Tibial nerve (tissue), 4 donors: ENCODE data around the gene ZNF778. TPM values are rescaled to one million over a fixed set of nuclear protein-coding genes. Genes with fewer than 3 reads are reported as not detected.

Experiments
- DNase-seq, 2 donors: peaks; one replicate each; pipeline ENCODE4 v3.0.0-alpha.2; 2019; ENCODE audit warnings: low spot score in 2 of 2
- H3K27ac ChIP-seq, 4 donors: fragments of 200-600 bp; sonication (generic) in 3 of 4; one replicate each; pipeline ENCODE4 v1.5.1; 2017 to 2019; ENCODE audit warnings: mild to moderate bottlenecking in 1 of 4
- H3K27me3 ChIP-seq, 2 donors: fragments of 200-600 bp; sonication (generic) in 1 of 2; one replicate each; pipeline versions ENCODE4 v1.5.1 to v1.6.0; 2017 to 2019
- H3K36me3 ChIP-seq, 3 donors: fragments of 200-600 bp; sonication (generic); one replicate each; pipeline ENCODE4 v1.5.1; 2018 to 2019
- H3K4me1 ChIP-seq, 4 donors: fragments of 200-600 bp; sonication (generic) in 3 of 4; one replicate each; pipeline ENCODE4 v1.5.1; 2017 to 2019
- H3K4me3 ChIP-seq, 4 donors: fragments of 200-600 bp; sonication (generic) in 3 of 4; one replicate each; pipeline ENCODE4 v1.5.1; 2017 to 2019; ENCODE audit warnings: mild to moderate bottlenecking in 1 of 4, moderate library complexity in 1 of 4
- H3K9me3 ChIP-seq, 4 donors: fragments of 200-600 bp; sonication (generic) in 3 of 4; one replicate each; pipeline ENCODE4 v1.5.1; 2017 to 2019
- CTCF ChIP-seq, 5 experiments: fragments of 200-600 bp in 3 of 5; fragments of 450-650 bp in 2 of 5; sonication (generic) in 3 of 5; IDR thresholded peaks; one replicate each; pipeline ENCODE4 v1.5.1; 2016 to 2019; ENCODE audit warnings: antibody characterized with exemption in 5 of 5, mild to moderate bottlenecking in 3 of 5, moderate library complexity in 2 of 5
- EP300 ChIP-seq, 2 donors: sonication (generic); formaldehyde crosslinking; IDR thresholded peaks; one replicate each; pipeline ENCODE4 v1.6.1; 2017; ENCODE audit warnings: antibody characterized with exemption in 2 of 2, mild to moderate bottlenecking in 1 of 2
- POLR2A ChIP-seq, 2 donors: fragments of 450-650 bp; IDR thresholded peaks; one replicate each; pipeline ENCODE4 v1.6.1; 2017; ENCODE audit warnings: antibody characterized with exemption in 2 of 2, mild to moderate bottlenecking in 2 of 2, moderate library complexity in 2 of 2
- WGBS, 2 donors: methylation state at CpG; one replicate each; pipeline ENCODE4 v1.1.5; 2018; 5-methylcytosine and 5-hydroxymethylcytosine counted together
- total RNA-seq, 4 donors: library from RNA; depleted of rRNA; stranded (reverse); fragments of >200 nt; gene quantifications; one replicate each; pipeline ENCODE4 v1.1.0, GENCODE V29; 2016

The ZNF778 gene
- total RNA-seq, 4 donors from 2014 or later = 11.2 to 26.0 (median 16.2) TPM

DNA sequence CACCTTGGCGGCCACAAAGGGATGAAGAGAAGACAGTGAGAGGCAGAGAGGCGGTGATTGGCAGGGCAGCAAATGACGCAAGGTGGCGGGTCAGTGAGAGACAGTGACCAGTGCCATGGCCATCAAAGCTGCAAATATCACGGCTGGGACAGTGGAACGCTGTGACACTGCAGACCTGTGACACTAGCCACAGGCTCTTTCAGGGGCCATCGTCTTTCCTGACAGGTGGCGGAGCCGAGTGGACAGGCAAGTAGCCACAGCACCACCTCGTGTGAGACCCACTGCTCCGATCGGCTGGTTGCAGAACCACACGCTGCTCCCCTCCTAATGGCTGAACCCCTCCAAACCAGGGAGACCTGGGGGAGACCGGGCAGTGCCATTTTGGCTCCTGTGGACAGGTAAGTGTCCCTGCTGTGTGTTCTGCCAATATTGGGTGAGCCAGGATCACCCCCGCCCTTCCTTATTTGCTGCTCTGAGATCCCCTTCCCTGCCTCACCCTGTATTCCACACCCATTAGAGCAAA, 7.9 kb upstream of the ZNF778 start:
- TF ChIP-seq CTCF (IDR thresholded peaks at IDR 0.05) = no peak
- no peak for TF ChIP-seq EP300 (IDR thresholded peaks at IDR 0.05)
- no peak for TF ChIP-seq POLR2A (IDR thresholded peaks at IDR 0.05)
- no peaks in the 10 kb centered on the region for H3K9me3 ChIP-seq
- no peak overlapping the region for H3K27ac ChIP-seq
- H3K27me3 ChIP-seq = peaks cover 0 to 6% of the 10 kb centered on the region in 2 donors
- H3K4me3 ChIP-seq = no peak overlapping the region
- WGBS, 2 donors = 63 to 67% methylated on average over 15 of the region's 15 CpGs
- peaks cover 0 to 5% (median 0%) of the 10 kb centered on the region in 4 donors for H3K4me1 ChIP-seq
- no peak for DNase-seq
- H3K36me3 ChIP-seq = no peaks in the 10 kb centered on the region

- no peaks in the 10 kb centered on the region for H3K36me3 ChIP-seq
- 69 to 76% methylated on average over 11 of the region's 11 CpGs for WGBS, 2 donors
- DNase-seq = no peak
- H3K4me3 ChIP-seq = no peak overlapping the region
- no peaks in the 10 kb centered on the region for H3K9me3 ChIP-seq
- no peak overlapping the region for H3K27ac ChIP-seq
- peaks cover 0 to 8% (median 0%) of the 10 kb centered on the region in 4 donors for H3K4me1 ChIP-seq
- no peak for TF ChIP-seq EP300 (IDR thresholded peaks at IDR 0.05)
- no peak for TF ChIP-seq POLR2A (IDR thresholded peaks at IDR 0.05)
- TF ChIP-seq CTCF (IDR thresholded peaks at IDR 0.05) = no peak
- no peaks in the 10 kb centered on the region for H3K27me3 ChIP-seq
Measured at GRCh38 chr16:89210165-89210903, 7.2 kb upstream of the ZNF778 start.

DNA sequence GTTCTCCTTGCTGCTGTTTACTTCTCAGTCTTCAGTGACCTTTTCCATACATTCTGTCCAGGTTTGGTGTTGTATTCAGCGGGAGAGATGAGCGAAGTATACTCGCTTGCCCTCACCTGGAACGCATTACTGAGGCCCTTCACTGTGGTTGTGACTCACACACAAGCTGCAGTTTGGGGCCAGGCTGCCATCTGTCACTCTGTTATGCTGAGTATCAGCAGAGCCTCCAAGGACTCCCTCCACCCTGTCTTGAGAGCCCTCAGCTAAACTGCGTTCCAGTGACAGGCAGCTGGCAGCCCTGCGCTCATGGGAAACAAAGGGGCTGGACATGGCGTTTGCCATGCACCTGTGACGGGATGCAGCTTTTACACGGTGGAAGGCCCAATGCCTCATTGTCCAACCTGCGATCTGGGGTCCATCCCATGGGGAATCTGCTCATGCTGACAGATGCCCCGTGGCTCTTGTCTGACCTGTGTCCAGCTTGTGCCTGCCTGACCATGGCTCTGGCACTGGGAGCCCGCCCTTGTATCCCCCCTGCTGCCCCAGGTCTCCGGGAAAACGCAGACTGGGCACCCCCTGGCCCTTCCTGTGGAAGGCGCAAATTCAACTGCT, 6.5 kb upstream of the ZNF778 start:
- H3K27ac ChIP-seq = no peak overlapping the region
- no peak for TF ChIP-seq CTCF (IDR thresholded peaks at IDR 0.05)
- TF ChIP-seq EP300 (IDR thresholded peaks at IDR 0.05) = no peak
- no peak for TF ChIP-seq POLR2A (IDR thresholded peaks at IDR 0.05)
- WGBS, 2 donors = 44 to 57% methylated on average over 14 of the region's 15 CpGs
- H3K4me1 ChIP-seq = peaks cover 0 to 14% (median 0%) of the 10 kb centered on the region in 4 donors
- H3K27me3 ChIP-seq = no peaks in the 10 kb centered on the region
- no peaks in the 10 kb centered on the region for H3K36me3 ChIP-seq
- H3K4me3 ChIP-seq = no peak overlapping the region
- no peak for DNase-seq
- H3K9me3 ChIP-seq = no peaks in the 10 kb centered on the region

DNA sequence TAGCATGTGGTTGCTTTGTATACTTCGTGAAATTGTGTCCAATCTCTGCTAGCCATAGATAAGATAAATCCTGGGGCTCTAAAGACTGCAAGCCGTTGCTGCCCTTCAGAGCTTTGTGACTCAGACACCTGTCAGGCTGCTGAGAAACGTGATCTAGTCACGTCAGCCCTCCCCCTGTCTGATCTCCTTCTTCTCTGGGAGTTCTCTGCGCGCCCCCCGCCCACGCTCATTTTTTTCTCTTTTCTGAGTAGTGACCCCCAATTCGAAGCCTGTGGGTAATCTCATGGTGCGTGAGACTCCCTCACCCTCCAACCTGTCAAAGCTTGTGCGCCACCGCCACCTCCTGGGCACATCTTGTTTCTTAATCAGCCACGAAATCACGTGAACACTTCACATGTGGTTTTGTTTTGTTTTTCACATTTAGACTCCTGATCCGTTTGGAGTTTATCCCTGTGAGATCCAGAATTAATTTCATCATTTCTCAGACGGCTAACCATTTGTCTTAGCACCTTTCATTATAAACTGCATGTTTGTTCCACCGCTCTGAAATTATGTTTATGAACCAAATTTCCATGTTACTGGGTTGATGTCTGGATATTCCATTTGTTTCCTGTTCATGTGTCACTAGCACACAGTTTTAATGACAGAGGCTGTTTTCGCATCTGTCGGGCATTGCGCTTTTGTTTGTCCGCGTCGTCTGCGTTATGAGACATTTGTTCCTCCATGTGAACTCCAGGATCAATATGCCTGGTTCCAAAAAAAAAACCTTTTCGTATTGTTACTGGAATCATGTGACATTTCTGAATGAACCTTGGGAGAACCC, 977 bp upstream of the ZNF778 start:
- H3K4me3 ChIP-seq = peak overlapping the region; percentile 66 to 81 (median 76)
- peak; percentile 69 to 90 for DNase-seq
- H3K4me1 ChIP-seq = peaks cover 0 to 41% (median 12%) of the 10 kb centered on the region in 4 donors
- WGBS, 2 donors = 2% methylated on average over 25 of the region's 25 CpGs
- H3K27ac ChIP-seq = peak overlapping the region; percentile 83 to 96 (median 94)
- H3K27me3 ChIP-seq = no peaks in the 10 kb centered on the region
- TF ChIP-seq EP300 (IDR thresholded peaks at IDR 0.05) = peak in 1 of 2 donors; percentile 69
- no peak for TF ChIP-seq POLR2A (IDR thresholded peaks at IDR 0.05)
- TF ChIP-seq CTCF (IDR thresholded peaks at IDR 0.05) = peak; percentile 65 to 86 (median 77)
- H3K9me3 ChIP-seq = no peaks in the 10 kb centered on the region
- peaks cover 0 to 15% (median 5%) of the 10 kb centered on the region in 3 donors for H3K36me3 ChIP-seq
